GM13976 (cell line): ENCODE results near the gene PREX1.

Experiments
- DNase-seq: peaks from one replicate; pipeline ENCODE4 v3.0.0; 2012; ENCODE audit warnings: low spot score
- CTCF ChIP-seq: IDR thresholded peaks from 2 replicates; pipeline ENCODE4 v1.5.1; 2012; ENCODE audit warnings: borderline replicate concordance, mild to moderate bottlenecking; ENCODE audit not compliant: insufficient read depth; ENCODE audit errors: extremely low read depth, missing control alignments, control extremely low read depth
- in situ Hi-C: fragments of 300-500 bp; cut with MboI; formaldehyde crosslinking; loops from one replicate; pipeline ENCODE4 v1.12.0; 2022; ENCODE audit warnings: low sequenced_read_pairs, mixed read lengths, inconsistent platforms; ENCODE audit not compliant: unreplicated experiment

Gene PREX1

GRCh38 chr20:48725555-48725991 lies 102.2 kb downstream of the PREX1 start:
- in situ Hi-C loops = no loop called here
- TF ChIP-seq CTCF = no peak
- DNase-seq = no peak

GRCh38 chr20:48724891-48725554 lies 102.8 kb downstream of the PREX1 start:
- no peak for DNase-seq
- in situ Hi-C loops = no loop called here
- TF ChIP-seq CTCF = no peak

- TF ChIP-seq CTCF = no peak
- DNase-seq = no peak
- in situ Hi-C loops = no loop called here
Measured at GRCh38 chr20:48724382-48724781, 103.4 kb downstream of the PREX1 start.

GRCh38 chr20:48723308-48724264 lies 104.2 kb downstream of the PREX1 start:
- TF ChIP-seq CTCF = no peak
- no peak for DNase-seq
- in situ Hi-C loops = no loop called here

GRCh38 chr20:48722737-48723191 lies 105.0 kb downstream of the PREX1 start:
- no peak for DNase-seq
- in situ Hi-C loops = no loop called here
- TF ChIP-seq CTCF = no peak

GRCh38 chr20:48722002-48722731 lies 105.6 kb downstream of the PREX1 start:
- TF ChIP-seq CTCF = no peak
- in situ Hi-C loops = no loop called here

More at GRCh38 chr20:48722002-48722731, 105.6 kb downstream of the PREX1 start:
- DNase-seq = no peak
